Neural cell (in vitro differentiated cells): ENCODE data around the gene KCNRG.

ENCODE experiments used
- CTCF ChIP-seq: fragments of 450-650 bp; IDR thresholded peaks from 2 replicates; pipeline ENCODE4 v1.5.1; 2014; ENCODE audit warnings: antibody characterized with exemption, mild to moderate bottlenecking, moderate library complexity; ENCODE audit not compliant: poor library complexity, severe bottlenecking
- EP300 ChIP-seq: fragments of 450-650 bp; conservative IDR thresholded peaks from 2 replicates; pipeline ENCODE4 v1.6.1; 2014; ENCODE audit warnings: antibody characterized with exemption, mild to moderate bottlenecking, moderate library complexity; ENCODE audit not compliant: poor library complexity, severe bottlenecking
- SMC3 ChIP-seq: fragments of 450-650 bp; conservative IDR thresholded peaks from 2 replicates; pipeline ENCODE4 v1.6.1; 2014; ENCODE audit warnings: antibody characterized with exemption, mild to moderate bottlenecking, moderate library complexity; ENCODE audit not compliant: poor library complexity
- TAF1 ChIP-seq: IDR thresholded peaks from 2 replicates; pipeline ENCODE4 v1.6.1; 2012; ENCODE audit warnings: low read depth

- TF ChIP-seq EP300 (no peak), CTCF (no peak), TAF1 (no peak), SMC3 (no peak)
Measured at GRCh38 chr13:50016444-50016843, 1.2 kb downstream of the KCNRG start.
